Transverse colon (tissue), 3 donors: ENCODE data around the gene EP400.

Source experiments
- EP300 ChIP-seq: sonication (generic); formaldehyde crosslinking; IDR thresholded peaks from one replicate; pipeline ENCODE4 v1.6.1; 2017; ENCODE audit warnings: antibody characterized with exemption, low read depth
- POLR2A ChIP-seq: fragments of 450-650 bp; IDR thresholded peaks from one replicate; pipeline ENCODE4 v1.6.1; 2016; ENCODE audit warnings: antibody characterized with exemption, mild to moderate bottlenecking, moderate library complexity
- TF ChIP-seq, protein P1 (sequence below), 5 experiments: fragments of 200-600 bp in 3 of 5; fragments of 450-650 bp in 2 of 5; sonication (generic) in 3 of 5; IDR thresholded peaks; 1 replicate in 2 of 5; 2 replicates in 3 of 5; pipeline ENCODE4 v1.5.1; 2016 to 2017; ENCODE audit warnings: antibody characterized with exemption in 5 of 5, inconsistent platforms in 3 of 5, mild to moderate bottlenecking in 2 of 5, moderate library complexity in 1 of 5

DNA sequence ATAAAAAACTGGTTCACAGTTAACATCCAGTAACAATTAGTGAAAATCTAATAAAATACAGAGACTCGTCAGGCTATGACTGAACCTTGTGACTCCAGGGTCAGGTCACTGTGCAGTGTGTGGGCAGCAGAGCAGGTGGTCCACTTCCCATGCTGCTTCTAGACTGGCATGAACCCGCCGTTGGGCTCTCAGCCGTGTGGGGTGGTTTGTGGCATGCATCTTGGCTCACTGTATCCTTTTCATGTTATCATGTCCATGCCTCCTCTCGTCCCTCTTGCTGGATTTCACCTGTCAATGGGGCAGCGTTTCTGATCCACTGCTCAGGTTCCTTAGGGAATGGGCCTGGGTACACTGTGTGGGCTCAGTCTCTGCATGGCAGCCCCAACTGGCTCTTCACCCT, 57.3 kb downstream of the EP400 start:
- TF ChIP-seq, protein P1, sequence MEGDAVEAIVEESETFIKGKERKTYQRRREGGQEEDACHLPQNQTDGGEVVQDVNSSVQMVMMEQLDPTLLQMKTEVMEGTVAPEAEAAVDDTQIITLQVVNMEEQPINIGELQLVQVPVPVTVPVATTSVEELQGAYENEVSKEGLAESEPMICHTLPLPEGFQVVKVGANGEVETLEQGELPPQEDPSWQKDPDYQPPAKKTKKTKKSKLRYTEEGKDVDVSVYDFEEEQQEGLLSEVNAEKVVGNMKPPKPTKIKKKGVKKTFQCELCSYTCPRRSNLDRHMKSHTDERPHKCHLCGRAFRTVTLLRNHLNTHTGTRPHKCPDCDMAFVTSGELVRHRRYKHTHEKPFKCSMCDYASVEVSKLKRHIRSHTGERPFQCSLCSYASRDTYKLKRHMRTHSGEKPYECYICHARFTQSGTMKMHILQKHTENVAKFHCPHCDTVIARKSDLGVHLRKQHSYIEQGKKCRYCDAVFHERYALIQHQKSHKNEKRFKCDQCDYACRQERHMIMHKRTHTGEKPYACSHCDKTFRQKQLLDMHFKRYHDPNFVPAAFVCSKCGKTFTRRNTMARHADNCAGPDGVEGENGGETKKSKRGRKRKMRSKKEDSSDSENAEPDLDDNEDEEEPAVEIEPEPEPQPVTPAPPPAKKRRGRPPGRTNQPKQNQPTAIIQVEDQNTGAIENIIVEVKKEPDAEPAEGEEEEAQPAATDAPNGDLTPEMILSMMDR (IDR thresholded peaks at IDR 0.05): no peak
- no peak for TF ChIP-seq EP300
- no peak for TF ChIP-seq POLR2A
